HG02938 (cell line): ENCODE results near the gene KCTD2.

Experiments
- ATAC-seq: cut with Tn5 transposase; IDR thresholded peaks from one replicate; pipeline ENCODE4 v1.9.1; 2021; ENCODE audit warnings: mild to moderate bottlenecking, moderate library complexity; ENCODE audit not compliant: unreplicated experiment

Gene KCTD2

DNA sequence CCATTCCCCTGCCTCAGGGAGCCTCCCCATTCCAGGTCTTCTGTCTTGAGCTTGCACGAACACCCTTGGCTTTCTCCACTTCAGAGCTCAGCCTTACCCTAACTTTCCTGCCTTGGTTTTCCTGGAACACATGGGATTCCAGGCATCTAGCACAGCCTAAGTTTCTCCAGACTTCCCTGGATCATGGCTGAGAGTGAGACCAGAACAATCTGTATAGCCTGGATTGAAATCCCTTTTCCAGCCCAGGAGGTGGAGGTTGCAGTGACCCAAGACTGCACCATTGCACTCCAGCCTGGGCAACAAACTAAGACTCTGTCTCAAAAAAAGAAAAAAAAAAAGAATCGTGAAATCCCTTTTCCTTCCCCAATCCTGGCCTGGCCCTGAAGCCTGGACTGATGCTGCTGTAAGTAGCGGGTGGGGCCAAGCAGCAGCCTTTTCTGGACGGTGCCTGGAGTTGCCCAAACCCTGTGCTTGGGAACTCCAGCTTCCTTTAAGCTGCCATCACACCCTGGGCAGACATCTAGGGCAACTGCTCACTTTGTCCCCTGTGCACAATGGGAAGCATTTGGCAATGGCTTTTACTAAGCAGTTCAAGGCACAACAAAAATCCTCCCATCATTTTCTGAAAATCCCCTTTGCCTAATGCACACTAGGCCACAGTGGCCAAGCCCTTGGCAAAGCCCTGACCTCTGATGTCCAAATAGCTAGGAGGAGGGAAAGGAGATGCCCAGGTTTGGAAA is 28.7 kb downstream of the KCTD2 start:
- no peak for ATAC-seq

DNA sequence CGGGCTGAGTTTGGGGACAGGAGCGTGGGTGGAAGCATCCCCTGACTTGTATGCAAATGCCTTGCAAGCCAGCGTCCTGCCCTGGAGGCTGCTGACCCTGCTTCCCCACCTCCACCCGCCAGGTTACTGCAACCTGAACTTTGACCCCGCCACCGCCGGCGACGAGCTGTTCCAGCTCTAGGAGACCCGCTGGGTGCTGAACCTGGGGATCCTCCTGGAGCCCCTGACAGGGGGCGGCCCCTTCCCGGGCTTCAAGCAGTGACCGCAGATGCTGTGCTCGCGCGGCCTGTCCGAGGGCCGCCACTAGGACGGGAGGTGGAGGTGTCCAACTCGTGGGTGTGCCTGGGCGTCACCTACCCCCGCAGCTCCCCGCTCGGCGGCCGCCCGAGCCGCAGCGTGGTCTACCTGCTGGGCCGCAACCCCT is 30.1 kb downstream of the KCTD2 start:
- ATAC-seq: no peak

DNA sequence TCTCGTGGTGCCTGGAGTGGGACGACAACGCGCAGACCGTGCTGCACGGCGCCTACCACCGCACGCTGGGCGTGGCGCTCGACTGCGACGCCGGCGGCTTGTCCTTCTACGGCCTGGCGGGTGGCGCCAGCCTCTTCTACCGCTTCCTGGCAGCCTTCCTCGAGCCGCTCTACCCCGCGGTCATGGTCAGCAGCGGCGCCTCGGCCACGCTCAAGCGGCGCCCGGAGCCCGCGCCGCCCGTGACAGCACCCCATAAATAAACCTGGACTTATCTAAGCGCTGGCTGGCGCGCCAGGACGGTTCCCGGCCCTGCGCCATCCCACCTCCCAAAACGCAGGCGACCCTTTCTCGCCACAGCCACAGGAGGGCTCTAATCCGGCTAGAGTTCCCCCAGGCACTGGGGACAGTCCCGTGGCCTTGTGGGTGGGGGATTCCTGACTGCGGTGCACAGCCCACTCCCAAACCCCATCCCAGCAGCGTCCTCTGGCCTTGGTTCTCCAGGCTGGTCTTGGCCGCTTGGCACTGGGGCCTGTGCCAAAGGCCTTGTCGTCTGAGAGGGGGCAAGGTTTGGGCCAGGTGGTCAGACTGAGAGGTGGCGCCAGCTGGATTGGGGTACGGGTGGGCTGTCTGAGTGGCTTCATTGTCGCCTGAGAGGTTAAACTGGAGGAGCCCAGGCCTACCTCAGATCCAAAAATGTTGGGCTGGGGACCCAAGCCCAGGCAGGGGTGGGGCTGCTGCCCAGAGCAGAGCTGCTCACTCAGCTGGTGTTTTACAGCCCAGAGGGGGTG is 30.7 kb downstream of the KCTD2 start:
- no peak for ATAC-seq

DNA sequence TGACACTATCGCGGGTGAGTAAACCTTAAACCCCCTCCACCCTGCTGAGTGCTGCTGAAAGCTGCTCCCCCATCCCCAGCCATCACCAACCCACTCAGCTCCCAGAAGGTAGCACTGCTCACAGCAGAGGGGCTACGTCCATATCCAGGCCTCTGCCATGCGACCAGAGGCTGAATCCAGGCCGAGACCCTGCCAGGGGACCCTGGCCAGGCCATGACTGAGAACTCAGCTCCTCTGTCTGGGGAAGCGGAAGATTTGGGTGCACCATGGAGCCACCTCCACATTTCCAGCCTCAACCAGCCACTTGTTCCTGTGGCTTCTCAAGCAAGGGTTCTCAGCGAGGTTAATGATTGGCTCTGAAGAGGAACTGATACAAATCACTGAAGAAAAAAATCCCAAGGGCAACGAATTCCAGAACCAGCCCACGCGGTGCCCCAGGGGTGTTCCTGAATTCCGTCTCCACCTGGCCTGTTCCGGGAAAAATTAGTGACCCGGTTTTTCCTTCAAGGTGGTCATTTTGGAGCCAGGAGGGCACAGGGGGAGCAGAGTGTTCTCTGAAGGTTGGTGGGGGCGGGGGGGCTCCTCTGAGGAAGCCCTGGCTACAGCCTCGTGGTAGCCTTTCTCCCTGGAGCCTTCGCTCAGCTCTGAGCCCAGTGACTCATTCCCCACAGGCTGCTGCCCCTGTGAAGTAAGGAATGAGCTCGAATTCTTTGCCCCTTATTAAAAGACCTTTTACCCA is 31.4 kb downstream of the KCTD2 start:
- no peak for ATAC-seq

DNA sequence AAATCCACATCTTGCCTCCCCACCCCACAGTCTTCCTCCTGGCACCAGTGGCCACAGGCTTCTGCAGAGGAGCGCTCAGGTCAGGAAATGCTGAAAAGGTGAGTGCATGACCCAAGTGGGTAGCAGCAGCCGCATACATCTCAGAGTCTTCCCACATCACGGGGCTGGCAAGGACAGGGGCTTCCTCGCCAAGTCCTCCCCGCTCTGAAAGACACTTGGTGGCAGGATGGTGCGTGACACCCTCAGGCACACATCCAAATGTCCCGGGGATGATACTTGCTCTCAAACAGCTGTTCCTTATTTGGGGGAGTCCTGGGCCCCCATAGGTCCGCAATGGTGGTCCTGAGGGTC is 32.0 kb downstream of the KCTD2 start:
- no peak for ATAC-seq

DNA sequence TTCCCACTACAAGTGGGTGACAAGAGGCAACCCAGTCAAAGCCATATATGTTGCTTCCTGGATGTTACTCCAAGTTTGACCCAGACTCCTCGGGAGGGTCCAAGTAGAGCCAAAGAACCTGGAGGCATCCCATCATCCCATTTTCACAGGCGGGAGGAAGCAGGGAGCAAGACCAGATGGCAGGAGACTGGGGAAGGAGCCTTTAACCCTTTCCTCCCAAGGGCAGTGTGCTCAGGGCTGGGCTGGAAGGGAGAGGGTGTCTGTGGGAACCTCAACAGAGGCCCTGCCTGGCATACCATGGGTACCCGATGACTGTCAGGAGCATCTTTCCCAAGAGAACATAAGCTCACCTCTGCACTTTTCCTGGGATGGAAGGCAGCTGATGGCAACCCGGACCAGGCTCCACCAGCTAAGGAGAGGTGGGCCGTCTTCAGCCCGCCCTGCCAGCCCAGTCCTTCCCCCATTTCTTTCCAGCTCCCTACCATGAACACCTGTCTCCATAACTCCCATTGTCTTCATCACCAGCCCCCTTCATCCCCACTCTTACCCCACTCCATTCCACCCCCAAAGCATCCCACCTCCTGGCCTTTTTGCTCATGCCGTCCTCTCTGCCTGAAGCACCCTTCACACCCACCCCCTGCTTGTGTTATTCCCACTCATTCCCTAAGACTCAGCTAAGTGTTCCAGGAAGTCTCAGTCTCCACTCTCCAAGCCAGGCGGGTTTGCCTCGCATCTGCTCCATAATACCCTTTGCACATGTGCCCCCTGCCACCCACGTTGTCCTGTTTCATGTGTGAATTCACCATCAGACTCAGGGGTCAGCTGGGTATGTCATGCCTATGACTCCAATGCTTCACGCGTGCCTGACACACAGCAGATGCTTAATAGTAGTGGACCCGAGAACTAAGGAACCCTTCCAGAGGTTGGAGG is 34.9 kb downstream of the KCTD2 start:
- ATAC-seq: no peak

DNA sequence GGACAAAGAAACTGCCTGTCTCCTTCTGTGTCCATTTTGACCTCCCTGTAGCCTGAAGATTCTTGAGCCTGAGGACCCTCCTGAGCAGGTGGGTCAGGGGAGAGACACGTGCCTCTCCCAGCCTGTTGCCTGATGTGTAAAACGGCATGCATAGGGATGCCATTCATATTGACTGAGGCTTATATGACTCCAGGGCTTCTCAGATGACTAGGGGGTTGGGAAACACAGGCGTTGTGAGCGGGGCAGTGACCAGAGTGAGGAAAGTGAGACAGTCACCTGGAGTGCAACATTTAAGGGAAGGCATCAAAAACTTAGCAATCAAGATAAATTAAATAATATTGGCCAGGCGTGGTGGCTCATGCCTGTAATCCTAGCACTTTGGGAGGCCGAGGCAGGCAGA is 35.7 kb downstream of the KCTD2 start:
- ATAC-seq: no peak

DNA sequence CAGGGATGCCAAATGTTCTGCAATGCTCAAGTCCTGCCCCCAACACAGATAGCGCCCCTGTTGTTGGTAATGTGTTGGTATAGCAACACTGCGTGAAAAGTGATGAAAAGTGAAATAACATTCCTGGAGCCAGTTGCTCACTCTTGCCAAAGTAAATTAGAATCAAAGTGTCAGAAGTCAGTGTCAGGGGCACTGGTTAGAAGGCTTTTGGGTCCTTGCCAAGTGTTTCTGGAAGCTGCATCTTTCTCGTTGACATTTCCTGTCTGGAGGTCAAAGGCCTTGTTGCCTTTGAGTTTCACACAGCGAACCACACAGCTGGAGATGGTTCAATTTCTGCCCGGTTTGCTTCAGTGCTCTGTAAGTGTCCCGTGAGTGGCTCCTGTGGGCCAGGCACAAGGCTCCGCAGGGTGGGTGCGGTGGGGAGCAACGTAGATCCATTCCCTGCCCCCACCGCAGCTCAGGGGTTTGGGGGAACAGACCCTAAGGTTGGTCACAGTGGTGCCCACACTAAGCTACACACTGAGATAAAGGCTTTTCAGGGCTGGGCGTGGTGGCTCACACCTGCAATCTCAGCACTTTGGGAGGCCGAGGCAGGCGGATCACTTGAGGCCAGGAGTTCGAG is 37.1 kb downstream of the KCTD2 start:
- ATAC-seq: no peak

DNA sequence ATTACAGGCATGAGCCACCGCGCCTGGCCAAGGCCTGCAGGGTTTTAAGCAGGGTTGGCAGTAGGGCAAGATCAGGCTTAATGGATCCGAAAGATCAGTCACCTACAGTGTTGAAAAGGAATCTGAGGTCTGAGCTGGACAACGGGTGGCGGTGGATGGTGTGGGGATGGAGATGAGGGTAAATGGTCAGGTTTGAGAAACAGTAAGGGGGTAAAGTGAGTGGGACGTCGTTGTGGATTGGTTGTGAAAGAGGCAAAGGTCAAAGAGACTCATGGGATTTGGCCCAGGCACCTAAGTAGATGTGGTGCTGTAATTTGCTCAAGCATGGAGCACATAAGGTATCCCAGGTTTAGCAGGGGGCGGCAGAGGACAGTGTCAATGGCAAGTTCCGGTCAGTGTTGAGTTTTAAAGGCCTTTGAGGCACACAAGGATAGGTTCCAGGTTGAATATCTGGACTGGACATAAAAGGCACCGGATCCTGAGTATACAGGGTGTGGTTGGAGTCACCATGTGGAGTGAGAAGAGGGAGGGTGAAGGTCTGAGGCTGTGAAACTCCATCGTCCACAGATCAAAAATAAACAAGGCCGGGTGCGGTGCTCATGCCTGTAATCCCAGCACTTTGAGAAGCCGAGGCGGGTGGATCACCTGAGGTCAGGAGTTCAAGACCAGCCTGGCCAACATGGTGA is 39.6 kb downstream of the KCTD2 start:
- ATAC-seq: no peak

DNA sequence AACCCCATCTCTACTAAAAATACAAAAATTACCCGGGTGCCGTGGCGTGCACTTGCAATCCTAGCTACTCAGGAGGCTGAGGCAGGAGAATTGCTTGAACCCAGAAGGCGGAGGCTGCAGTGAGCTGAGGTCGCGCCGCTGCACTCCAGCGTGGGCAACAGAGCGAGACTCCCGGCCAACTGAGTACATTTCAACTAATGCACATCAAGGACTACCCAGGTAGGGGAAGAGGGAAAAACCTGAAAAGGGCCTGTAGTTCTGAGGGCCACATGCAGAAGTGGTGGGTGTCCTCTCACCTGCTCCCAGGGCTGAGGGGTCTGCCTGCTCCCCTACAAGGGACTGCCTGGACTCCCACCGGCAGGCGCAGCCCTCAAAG is 40.1 kb downstream of the KCTD2 start:
- ATAC-seq: no peak

DNA sequence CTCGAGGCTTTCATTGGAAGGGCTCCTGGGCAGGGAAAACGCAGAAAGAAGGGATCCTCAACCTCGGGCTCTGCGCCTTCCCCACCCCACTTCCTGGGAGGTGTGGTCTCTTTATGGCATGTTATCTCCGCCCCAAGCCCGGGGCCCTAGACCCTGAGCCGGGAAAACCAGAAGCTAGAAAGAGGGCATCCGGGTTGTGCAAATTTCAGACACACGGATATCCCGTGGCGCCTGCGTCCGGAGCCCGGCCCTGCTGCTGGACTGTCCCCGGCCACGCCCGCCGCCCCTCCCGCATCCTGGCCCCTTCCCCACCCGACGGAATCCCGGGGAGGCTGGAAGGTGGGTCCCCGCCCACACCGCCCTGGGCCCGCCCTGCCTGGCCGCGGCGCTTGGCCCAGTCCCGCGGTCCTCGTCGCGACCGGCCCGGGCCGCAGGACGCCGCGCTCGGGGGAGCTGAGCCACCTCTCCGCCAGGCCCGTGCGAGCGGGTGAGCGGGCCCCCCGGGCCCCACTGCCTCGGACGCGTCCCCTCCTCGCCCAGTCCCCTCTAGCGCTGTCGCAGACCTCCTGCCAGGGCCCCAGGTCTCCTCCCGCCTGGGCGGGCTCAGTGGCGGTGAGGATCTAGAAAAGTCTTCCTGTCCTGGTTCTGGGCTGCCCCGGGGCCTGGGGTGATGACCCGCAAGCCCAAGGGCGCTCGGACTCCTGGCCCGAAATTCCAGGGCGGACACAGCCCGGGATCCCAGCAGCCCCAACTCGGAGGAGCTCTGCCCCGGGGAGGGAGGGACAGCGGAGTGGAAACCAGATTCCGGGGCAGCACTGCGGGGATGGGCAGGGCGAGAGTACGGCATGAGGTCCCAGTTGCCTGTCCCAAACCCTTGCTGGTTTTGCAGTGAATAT is 40.8 kb downstream of the KCTD2 start, which contains the start of gene SLC16A5:
SLC16A5 (plus strand) TSS at position 397 of the 896 bp plus-strand sequence. CDS start 5,683 bp downstream, outside the sequence.
- ATAC-seq: no peak

DNA sequence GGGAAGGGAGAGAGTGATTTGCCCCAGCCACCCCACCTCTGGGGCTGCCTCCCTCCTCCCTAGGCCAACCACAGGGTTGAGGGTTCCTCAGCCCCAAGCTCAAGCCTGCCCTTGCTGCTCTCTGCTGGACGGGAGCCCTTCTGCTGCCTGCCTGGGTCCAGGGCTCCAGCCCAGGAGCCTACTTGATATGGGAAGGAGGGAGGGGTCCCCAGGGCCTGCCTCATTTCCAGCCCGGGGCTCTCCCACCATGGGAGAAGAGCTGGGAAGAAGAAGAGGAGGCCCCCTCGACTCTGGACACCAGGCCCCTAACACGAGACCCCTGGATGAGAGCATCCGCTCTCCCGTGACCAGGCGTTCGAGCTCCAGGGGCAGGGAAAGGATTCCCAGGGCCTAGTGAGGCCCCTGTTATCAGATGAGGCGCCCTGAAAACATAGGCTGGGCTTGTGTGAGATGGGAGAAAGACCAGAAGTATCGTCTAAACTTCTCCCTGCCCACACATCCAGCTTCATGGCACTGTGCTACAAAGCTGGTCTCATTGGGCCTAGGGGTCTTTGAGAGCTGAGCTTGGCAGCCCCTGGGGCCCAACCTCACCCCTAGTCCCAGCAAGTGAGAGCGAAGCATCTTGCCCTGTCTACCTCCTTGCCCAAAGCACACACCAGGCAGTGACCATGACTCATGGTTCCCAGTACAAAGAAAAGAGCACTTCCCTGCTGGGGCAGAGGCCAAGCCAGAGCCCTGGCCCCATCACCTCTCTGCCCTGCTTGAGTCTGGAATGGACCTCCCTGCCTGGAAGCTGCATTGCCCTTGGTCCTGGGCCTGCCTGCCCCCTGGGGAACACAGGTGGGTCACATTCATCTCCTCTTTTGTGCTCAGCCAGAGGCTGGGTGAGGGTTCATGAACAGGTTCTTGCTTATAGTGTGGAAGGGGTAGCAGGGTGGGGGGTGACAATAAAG is 41.7 kb downstream of the KCTD2 start:
- ATAC-seq: no peak

DNA sequence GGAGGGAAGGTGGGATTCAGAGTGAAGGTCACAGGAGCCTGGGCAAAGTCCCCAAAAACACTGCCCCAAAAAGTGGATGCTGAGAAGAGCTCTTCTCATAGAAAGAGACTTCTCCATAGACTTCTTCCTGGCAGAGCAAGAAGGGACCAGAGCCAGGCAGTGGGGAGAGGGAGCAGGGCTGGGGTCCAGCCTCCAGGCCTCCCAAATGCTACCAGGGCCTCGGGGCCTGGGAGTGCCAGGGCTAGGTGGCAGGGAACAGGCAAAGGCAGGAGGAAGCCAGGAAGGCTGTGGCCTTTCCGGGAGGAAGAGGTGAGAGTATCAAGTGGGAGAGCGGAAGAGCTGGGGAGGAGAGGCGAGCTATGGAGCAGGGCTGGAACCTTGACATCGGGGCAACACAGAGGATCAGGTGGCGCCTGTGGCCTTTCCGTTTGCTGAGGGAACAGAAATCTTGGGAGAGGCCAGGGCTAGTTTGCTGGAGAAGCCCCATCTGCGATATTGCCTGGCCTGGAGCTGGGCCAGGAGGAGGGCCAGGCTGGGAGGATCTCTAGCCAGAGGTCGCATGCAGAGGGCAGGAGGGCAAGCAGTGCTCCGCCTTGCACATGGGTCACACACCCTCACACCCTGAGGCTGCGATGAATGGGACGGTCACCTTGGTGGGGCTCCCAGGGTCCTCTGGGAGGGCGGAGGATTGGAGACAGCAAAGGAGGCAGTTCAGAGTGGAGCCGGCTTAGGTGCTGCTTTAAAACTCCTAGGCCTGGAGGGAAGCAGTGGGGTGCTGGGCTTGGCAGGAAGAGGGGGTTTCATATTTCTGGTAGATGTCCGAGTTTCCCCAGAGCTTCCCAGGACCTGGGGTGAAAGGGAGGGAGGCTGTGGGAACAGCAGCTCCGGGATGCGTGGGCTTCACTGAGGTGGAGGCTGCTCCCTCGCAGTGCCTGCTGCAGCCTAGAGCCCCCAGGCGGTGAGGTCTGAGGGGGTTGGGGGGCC is 44.1 kb downstream of the KCTD2 start:
- no peak for ATAC-seq

DNA sequence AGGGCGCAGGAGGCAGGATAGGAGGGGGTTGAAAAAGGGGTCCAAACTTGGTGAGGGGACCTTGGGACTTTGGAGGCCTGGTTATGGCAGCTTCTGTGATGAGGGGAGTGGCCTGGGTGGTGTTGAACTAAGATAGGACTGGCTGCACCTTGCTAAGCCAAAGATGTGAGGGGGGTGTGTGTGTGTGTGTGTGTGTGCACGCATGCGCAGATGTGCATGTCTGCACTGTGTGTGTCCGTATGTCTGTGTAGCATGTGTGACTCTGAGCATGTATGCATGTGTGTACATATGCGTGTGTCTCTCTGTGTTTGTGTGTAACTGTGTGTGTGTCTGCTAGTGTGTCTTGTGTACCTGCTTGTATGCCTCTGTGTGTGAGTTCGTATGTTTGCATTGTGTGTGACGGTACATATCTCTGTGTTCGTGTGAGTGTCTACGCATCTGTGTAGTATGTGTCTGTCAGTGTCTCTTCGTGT is 44.9 kb downstream of the KCTD2 start:
- no peak for ATAC-seq

DNA sequence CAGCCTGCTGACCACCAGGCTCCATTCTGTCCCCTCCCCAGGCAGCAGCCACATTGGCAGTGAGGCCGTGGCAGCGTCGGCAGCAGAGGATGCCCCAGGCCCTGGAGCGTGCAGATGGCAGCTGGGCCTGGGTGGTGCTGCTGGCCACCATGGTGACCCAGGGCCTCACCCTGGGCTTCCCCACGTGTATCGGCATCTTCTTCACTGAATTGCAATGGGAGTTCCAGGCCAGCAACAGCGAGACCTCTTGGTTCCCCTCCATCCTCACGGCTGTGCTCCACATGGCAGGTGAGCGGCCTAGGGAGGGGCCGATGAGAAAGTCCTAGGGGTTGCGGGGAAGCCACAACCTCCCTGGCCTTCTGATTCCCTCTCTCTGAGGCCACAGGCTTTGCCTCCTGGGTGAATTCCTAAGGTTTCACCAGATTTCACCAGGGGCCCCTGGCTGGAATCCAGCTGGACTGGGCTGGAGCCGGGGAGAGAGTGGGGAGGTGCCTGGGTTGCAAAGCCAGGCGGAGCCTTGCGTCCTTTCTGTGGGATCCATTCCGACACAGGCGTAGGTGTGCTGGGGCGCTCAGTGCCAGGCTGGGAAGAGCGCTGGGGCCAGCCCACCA is 46.6 kb downstream of the KCTD2 start:
- no peak for ATAC-seq
